Endothelial cell of umbilical vein (primary cell): ENCODE data around the gene CHRM2.

Source experiments
- EZH2 ChIP-seq: IDR thresholded peaks from 2 replicates; pipeline ENCODE4 v1.6.1; 2012; ENCODE audit warnings: borderline replicate concordance, low read depth, mild to moderate bottlenecking, moderate library complexity, low read length, inconsistent platforms; ENCODE audit not compliant: severe bottlenecking
- FOS ChIP-seq: IDR thresholded peaks from 2 replicates; pipeline ENCODE4 v1.6.1; 2011; ENCODE audit warnings: mild to moderate bottlenecking, low read length, moderate library complexity, borderline replicate concordance; ENCODE audit not compliant: insufficient read depth
- GATA2 ChIP-seq: IDR thresholded peaks from 2 replicates; pipeline ENCODE4 v1.7.0; 2011; ENCODE audit warnings: low read depth, mild to moderate bottlenecking, moderate library complexity, mixed read lengths, low read length; ENCODE audit not compliant: insufficient read length, insufficient read depth
- JUN ChIP-seq: IDR thresholded peaks from 2 replicates; pipeline ENCODE4 v1.6.1; 2011; ENCODE audit warnings: borderline replicate concordance, low read depth; ENCODE audit not compliant: insufficient read length, insufficient read depth
- MYC ChIP-seq: IDR thresholded peaks from one replicate; pipeline ENCODE4 v1.6.1; 2011; ENCODE audit warnings: mild to moderate bottlenecking, low read depth, low read length
- POLR2A ChIP-seq: IDR thresholded peaks from 2 replicates; pipeline ENCODE4 v1.6.1; 2012; ENCODE audit warnings: low read depth, mild to moderate bottlenecking, control low read depth, low read length
- POLR2AphosphoS5 ChIP-seq: IDR thresholded peaks from 2 replicates; pipeline ENCODE4 v1.6.1; 2012; ENCODE audit warnings: low read depth, mild to moderate bottlenecking, control low read depth, low read length, moderate library complexity; ENCODE audit not compliant: insufficient read depth
- TF ChIP-seq, protein P1 (sequence below), 2 donors: IDR thresholded peaks; 1 replicate in 1 of 2; 2 replicates in 1 of 2; pipeline ENCODE4 v1.5.1; 2011; ENCODE audit warnings: low read length in 2 of 2, mild to moderate bottlenecking in 2 of 2, moderate library complexity in 2 of 2, control low read depth in 1 of 2, inconsistent platforms in 1 of 2, low read depth in 1 of 2; ENCODE audit not compliant: insufficient read depth in 1 of 2; ENCODE audit errors: extremely low read depth in 1 of 2
- TF ChIP-seq, protein P2 (sequence below): IDR thresholded peaks from 2 replicates; pipeline ENCODE4 v1.6.1; 2011; ENCODE audit not compliant: insufficient read depth, insufficient read length

DNA sequence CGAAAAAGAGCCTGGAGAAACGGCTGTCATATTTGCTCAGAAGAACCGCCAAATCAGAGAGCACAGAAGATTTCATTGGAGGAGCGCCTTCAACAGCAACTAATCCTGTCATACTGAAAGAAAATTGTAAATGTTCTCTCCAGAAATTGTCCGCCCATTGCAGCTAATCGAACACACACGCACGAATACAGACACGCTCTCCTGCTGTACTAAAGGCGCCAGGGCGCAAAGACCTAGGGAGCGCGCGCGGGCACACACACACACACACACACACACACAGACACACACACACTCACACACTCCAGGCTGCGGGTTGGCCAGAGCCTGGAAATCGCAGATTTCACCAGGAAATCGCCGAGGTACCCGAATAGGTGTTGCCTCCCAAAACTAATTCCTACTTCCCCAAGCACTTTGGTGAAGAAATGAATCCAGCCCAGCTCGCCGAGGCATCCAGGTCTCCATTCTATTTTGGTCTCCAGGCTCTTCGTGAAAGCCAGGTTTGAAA, at the start of gene CHRM2:
- no peak for TF ChIP-seq POLR2AphosphoS5
- TF ChIP-seq POLR2A: no peak
- no peak for TF ChIP-seq EZH2
- TF ChIP-seq, protein P1, sequence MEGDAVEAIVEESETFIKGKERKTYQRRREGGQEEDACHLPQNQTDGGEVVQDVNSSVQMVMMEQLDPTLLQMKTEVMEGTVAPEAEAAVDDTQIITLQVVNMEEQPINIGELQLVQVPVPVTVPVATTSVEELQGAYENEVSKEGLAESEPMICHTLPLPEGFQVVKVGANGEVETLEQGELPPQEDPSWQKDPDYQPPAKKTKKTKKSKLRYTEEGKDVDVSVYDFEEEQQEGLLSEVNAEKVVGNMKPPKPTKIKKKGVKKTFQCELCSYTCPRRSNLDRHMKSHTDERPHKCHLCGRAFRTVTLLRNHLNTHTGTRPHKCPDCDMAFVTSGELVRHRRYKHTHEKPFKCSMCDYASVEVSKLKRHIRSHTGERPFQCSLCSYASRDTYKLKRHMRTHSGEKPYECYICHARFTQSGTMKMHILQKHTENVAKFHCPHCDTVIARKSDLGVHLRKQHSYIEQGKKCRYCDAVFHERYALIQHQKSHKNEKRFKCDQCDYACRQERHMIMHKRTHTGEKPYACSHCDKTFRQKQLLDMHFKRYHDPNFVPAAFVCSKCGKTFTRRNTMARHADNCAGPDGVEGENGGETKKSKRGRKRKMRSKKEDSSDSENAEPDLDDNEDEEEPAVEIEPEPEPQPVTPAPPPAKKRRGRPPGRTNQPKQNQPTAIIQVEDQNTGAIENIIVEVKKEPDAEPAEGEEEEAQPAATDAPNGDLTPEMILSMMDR (IDR thresholded peaks at IDR 0.05; ENCODE audit: extremely low read depth in 1 of 2, insufficient read depth in 1 of 2, low read depth in 1 of 2, low read length in 2 of 2): no peak
- TF ChIP-seq, protein P2, sequence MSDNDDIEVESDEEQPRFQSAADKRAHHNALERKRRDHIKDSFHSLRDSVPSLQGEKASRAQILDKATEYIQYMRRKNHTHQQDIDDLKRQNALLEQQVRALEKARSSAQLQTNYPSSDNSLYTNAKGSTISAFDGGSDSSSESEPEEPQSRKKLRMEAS: no peak
- TF ChIP-seq MYC: no peak
- TF ChIP-seq GATA2: no peak
- no peak for TF ChIP-seq JUN
- no peak for TF ChIP-seq FOS
